Measurements from ENCODE around the gene PLCB2.

Gene PLCB2

DNA sequence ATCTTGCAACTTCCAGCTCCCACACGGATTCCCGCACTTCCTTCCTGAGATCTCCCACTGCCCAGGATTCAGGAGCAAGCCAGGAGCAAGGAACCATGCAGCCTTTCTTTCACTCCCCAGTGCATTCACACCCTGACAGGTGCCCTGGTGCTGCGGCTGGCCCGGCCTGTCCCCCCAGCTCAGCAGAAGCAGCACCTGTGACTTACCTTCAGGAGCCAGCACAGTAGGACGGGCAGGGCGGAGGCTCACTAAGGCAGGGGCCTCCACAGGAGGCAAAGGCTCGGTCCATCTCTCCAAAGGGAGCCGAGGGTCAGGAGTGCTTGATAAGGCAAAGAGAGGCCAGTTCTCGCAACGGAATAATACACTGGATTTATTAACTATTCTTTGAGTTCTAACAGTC is 29.7 kb downstream of the PLCB2 start:
- Histone ChIP-seq H3K4me3 (ENCODE audit: low read length) (no peak overlapping the region), H3K36me3 (ENCODE audit: control insufficient read depth, insufficient read depth, low read length) (no peaks in the 10 kb centered on the region), H3K27ac (ENCODE audit: low read length) (no peak overlapping the region), H3K9me3 (ENCODE audit: control insufficient read depth, insufficient read depth, low read length) (no peaks in the 10 kb centered on the region), H3K4me1 (ENCODE audit: control insufficient read depth, insufficient read depth, low read length) (peaks cover 1% of the 10 kb centered on the region; the same call in 1 of the 2 replicates), H3K27me3 (ENCODE audit: control insufficient read depth, insufficient read depth, low read length) (peaks cover 22% of the 10 kb centered on the region; the same call in 1 of the 2 replicates)
- DNase-seq (ENCODE audit: low read depth, low spot score) = no peak
- no CpG with 5 or more reads among the region's 10 CpGs for WGBS (ENCODE audit: insufficient coverage, insufficient read length)

DNA sequence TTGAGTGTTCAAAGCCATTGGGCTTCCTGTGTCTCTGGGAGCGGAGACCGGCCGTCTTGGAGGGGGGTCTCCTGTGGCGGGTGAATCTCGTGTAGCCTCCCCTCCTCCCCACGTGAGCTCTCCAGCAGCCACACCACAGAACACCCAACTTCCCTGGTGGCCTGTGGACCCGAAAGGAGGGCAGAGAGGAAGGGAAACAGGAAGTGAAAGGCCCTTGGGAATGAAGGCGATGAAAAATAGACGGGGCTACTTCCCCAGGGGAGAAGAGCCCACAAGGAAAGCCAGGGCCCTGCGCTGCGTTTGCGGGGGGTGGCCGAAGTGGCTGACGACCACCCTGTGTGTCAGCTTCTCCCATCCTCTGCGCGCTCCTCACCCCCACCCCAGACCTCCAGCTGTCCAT is 30.3 kb downstream of the PLCB2 start:
- no peak overlapping the region for H3K27ac ChIP-seq (ENCODE audit: low read length)
- no CpG with 5 or more reads among the region's 16 CpGs for WGBS (ENCODE audit: insufficient coverage, insufficient read length)
- no peaks in the 10 kb centered on the region for H3K9me3 ChIP-seq (ENCODE audit: control insufficient read depth, insufficient read depth, low read length)
- peaks cover 1% of the 10 kb centered on the region; the same call in 1 of the 2 replicates for H3K4me1 ChIP-seq (ENCODE audit: control insufficient read depth, insufficient read depth, low read length)
- no peak for DNase-seq (ENCODE audit: low read depth, low spot score)
- H3K36me3 ChIP-seq (ENCODE audit: control insufficient read depth, insufficient read depth, low read length) = no peaks in the 10 kb centered on the region
- H3K27me3 ChIP-seq (ENCODE audit: control insufficient read depth, insufficient read depth, low read length) = peaks cover 17% of the 10 kb centered on the region; the same call in 1 of the 2 replicates
- H3K4me3 ChIP-seq (ENCODE audit: low read length) = no peak overlapping the region

DNA sequence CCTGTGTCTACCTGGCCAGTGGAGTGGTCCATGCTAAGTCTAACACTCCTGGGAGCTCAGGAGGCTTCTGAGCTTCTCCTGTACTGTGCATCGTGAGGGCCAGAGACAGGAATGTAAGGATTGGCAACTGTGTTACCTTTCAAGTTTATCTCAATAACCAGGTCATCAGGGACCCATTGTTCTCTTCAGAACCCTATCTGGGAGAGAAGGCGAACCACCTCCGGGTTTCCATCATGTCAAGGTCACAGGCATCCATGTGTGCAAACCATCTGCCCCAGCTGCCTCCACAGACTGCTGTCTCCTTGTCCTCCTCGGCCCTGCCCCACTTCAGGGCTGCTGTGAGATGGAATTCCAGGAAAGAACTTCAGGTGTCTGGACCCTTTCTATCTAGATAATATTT is 30.8 kb downstream of the PLCB2 start:
- no CpG with 5 or more reads among the region's 4 CpGs for WGBS (ENCODE audit: insufficient coverage, insufficient read length)
- no peaks in the 10 kb centered on the region for H3K36me3 ChIP-seq (ENCODE audit: control insufficient read depth, insufficient read depth, low read length)
- no peak overlapping the region for H3K27ac ChIP-seq (ENCODE audit: low read length)
- no peaks in the 10 kb centered on the region for H3K9me3 ChIP-seq (ENCODE audit: control insufficient read depth, insufficient read depth, low read length)
- DNase-seq (ENCODE audit: low read depth, low spot score) = no peak
- peaks cover 13% of the 10 kb centered on the region; the same call in 1 of the 2 replicates for H3K27me3 ChIP-seq (ENCODE audit: control insufficient read depth, insufficient read depth, low read length)
- H3K4me3 ChIP-seq (ENCODE audit: low read length) = no peak overlapping the region
- peaks cover 1% of the 10 kb centered on the region; the same call in 1 of the 2 replicates for H3K4me1 ChIP-seq (ENCODE audit: control insufficient read depth, insufficient read depth, low read length)

DNA sequence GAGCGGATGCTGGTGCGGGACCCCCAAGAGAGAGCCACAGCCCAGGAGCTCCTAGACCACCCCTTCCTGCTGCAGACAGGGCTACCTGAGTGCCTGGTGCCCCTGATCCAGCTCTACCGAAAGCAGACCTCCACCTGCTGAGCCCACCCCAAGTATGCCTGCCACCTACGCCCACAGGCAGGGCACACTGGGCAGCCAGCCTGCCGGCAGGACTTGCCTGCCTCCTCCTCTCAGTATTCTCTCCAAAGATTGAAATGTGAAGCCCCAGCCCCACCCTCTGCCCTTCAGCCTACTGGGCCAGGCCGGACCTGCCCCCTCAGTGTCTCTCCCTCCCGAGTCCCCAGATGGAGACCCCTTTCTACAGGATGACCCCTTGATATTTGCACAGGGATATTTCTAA is 31.8 kb downstream of the PLCB2 start:
- WGBS (ENCODE audit: insufficient coverage, insufficient read length) = no CpG with 5 or more reads among the region's 7 CpGs
- H3K36me3 ChIP-seq (ENCODE audit: control insufficient read depth, insufficient read depth, low read length) = no peaks in the 10 kb centered on the region
- H3K27ac ChIP-seq (ENCODE audit: low read length) = no peak overlapping the region
- no peaks in the 10 kb centered on the region for H3K4me1 ChIP-seq (ENCODE audit: control insufficient read depth, insufficient read depth, low read length)
- peaks cover 4% of the 10 kb centered on the region; the same call in 1 of the 2 replicates for H3K27me3 ChIP-seq (ENCODE audit: control insufficient read depth, insufficient read depth, low read length)
- no peak for DNase-seq (ENCODE audit: low read depth, low spot score)
- no peak overlapping the region for H3K4me3 ChIP-seq (ENCODE audit: low read length)
- H3K9me3 ChIP-seq (ENCODE audit: control insufficient read depth, insufficient read depth, low read length) = no peaks in the 10 kb centered on the region

DNA sequence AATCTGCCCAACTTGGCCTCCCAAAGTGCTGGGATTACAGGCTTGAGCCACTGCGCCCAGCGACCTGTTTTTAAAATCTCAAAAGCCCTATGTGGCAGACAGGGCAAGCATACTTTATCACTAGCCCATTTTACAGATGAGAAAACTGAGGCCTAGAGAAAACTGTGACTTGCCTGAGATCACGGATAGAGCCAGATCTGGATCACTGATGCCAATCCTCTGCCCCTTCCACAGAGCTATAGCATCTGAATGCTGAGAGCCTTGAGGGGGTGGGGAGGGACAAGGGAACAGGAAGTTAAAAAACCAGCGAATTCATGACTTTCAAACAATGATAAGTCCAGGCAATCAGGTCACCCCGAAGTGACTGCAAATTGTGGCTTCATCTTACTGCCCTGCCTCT is 32.2 kb downstream of the PLCB2 start:
- H3K9me3 ChIP-seq (ENCODE audit: control insufficient read depth, insufficient read depth, low read length) = no peaks in the 10 kb centered on the region
- no peak for DNase-seq (ENCODE audit: low read depth, low spot score)
- H3K36me3 ChIP-seq (ENCODE audit: control insufficient read depth, insufficient read depth, low read length) = no peaks in the 10 kb centered on the region
- no peak overlapping the region for H3K27ac ChIP-seq (ENCODE audit: low read length)
- H3K4me3 ChIP-seq (ENCODE audit: low read length) = no peak overlapping the region
- H3K27me3 ChIP-seq (ENCODE audit: control insufficient read depth, insufficient read depth, low read length) = peaks cover under 1% of the 10 kb centered on the region; the same call in 1 of the 2 replicates
- no CpG with 5 or more reads among the region's 5 CpGs for WGBS (ENCODE audit: insufficient coverage, insufficient read length)
- no peaks in the 10 kb centered on the region for H3K4me1 ChIP-seq (ENCODE audit: control insufficient read depth, insufficient read depth, low read length)

DNA sequence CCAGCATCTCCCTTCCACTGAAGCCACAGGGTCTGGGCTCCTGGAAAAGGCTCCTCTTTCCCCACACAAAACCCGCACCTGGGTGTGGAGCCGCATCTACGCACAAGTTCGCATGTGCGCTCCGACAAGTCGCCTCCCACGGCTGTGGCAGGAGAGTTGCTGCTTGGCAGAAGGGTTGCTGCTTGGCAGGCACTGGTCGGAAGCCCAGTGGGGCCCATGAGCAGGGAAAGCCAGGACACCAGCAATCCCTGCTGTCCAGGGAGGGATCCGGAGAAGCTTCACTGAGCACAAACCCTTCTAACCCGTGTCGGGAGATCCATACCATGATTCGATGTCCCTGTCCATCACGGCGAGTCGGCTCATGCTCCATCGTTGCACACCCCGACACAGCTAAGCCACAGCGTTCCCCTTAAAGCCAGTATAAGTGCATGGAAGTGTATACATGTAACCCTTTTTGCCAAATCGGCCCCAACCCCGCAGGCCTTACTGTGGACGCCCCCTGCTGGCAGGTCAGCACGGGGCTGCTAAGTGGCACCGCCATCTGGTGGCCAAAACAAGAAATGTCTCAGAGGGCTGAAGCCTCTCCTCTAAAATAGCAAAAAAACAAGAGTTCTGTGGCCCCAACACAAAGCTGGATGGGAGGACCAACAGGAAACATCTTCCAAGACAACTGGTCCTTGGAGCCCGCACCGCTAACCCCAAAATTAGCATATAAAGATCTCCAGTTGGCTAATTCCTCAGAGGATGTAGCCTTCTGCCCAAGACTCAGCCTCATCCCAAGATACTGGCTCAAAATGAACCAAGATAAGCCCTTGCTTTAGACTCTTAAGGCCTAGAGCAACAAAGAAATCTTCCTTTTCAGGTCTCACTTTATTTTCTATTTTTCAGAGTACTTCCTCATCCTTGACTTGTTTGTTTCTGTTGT is 33.1 kb downstream of the PLCB2 start:
- no CpG with 5 or more reads among the region's 26 CpGs for WGBS (ENCODE audit: insufficient coverage, insufficient read length)
- H3K4me1 ChIP-seq (ENCODE audit: control insufficient read depth, insufficient read depth, low read length) = no peaks in the 10 kb centered on the region
- DNase-seq (ENCODE audit: low read depth, low spot score) = no peak
- H3K27ac ChIP-seq (ENCODE audit: low read length) = no peak overlapping the region
- no peaks in the 10 kb centered on the region for H3K36me3 ChIP-seq (ENCODE audit: control insufficient read depth, insufficient read depth, low read length)
- no peaks in the 10 kb centered on the region for H3K9me3 ChIP-seq (ENCODE audit: control insufficient read depth, insufficient read depth, low read length)
- no peaks in the 10 kb centered on the region for H3K27me3 ChIP-seq (ENCODE audit: control insufficient read depth, insufficient read depth, low read length)
- no peak overlapping the region for H3K4me3 ChIP-seq (ENCODE audit: low read length)

DNA sequence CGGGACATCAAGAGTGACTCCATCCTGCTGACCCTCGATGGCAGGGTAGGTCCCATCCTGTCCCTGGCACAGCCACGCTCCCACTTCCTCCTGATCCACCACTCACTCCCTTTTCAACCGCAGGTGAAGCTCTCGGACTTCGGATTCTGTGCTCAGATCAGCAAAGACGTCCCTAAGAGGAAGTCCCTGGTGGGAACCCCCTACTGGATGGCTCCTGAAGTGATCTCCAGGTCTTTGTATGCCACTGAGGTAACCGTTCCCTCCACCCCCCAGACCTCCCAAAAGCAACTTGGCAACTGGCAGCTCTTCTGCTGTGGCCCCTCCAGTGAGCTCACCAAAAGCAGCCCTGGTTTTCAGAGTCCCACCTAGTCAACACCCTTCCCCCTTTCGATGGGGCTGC is 34.3 kb downstream of the PLCB2 start:
- Histone ChIP-seq H3K36me3 (ENCODE audit: control insufficient read depth, insufficient read depth, low read length) (no peaks in the 10 kb centered on the region), H3K9me3 (ENCODE audit: control insufficient read depth, insufficient read depth, low read length) (no peaks in the 10 kb centered on the region), H3K4me3 (ENCODE audit: low read length) (no peak overlapping the region), H3K27ac (ENCODE audit: low read length) (no peak overlapping the region), H3K27me3 (ENCODE audit: control insufficient read depth, insufficient read depth, low read length) (no peaks in the 10 kb centered on the region), H3K4me1 (ENCODE audit: control insufficient read depth, insufficient read depth, low read length) (no peaks in the 10 kb centered on the region)
- DNase-seq (ENCODE audit: low read depth, low spot score) = no peak
- WGBS (ENCODE audit: insufficient coverage, insufficient read length) = no CpG with 5 or more reads among the region's 9 CpGs

DNA sequence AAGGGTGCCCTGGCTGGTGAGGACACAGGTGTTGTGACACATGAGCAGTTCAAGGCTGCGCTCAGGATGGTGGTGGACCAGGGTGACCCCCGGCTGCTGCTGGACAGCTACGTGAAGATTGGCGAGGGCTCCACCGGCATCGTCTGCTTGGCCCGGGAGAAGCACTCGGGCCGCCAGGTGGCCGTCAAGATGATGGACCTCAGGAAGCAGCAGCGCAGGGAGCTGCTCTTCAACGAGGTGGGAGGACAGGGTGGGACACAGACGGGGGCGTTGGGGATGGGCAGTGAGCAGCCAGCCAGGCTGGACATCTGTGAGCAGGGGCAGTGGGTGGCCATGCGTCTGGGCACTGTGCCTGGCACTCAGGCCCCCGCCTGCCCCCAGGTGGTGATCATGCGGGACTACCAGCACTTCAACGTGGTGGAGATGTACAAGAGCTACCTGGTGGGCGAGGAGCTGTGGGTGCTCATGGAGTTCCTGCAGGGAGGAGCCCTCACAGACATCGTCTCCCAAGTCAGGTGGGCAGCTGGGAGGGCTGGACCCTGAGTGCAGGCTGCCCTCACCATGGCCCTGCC is 35.2 kb downstream of the PLCB2 start:
- no peak overlapping the region for H3K27ac ChIP-seq (ENCODE audit: low read length)
- no peak overlapping the region for H3K4me3 ChIP-seq (ENCODE audit: low read length)
- no peaks in the 10 kb centered on the region for H3K4me1 ChIP-seq (ENCODE audit: control insufficient read depth, insufficient read depth, low read length)
- DNase-seq (ENCODE audit: low read depth, low spot score) = no peak
- H3K36me3 ChIP-seq (ENCODE audit: control insufficient read depth, insufficient read depth, low read length) = no peaks in the 10 kb centered on the region
- no peaks in the 10 kb centered on the region for H3K27me3 ChIP-seq (ENCODE audit: control insufficient read depth, insufficient read depth, low read length)
- no CpG with 5 or more reads among the region's 20 CpGs for WGBS (ENCODE audit: insufficient coverage, insufficient read length)
- H3K9me3 ChIP-seq (ENCODE audit: control insufficient read depth, insufficient read depth, low read length) = no peaks in the 10 kb centered on the region

DNA sequence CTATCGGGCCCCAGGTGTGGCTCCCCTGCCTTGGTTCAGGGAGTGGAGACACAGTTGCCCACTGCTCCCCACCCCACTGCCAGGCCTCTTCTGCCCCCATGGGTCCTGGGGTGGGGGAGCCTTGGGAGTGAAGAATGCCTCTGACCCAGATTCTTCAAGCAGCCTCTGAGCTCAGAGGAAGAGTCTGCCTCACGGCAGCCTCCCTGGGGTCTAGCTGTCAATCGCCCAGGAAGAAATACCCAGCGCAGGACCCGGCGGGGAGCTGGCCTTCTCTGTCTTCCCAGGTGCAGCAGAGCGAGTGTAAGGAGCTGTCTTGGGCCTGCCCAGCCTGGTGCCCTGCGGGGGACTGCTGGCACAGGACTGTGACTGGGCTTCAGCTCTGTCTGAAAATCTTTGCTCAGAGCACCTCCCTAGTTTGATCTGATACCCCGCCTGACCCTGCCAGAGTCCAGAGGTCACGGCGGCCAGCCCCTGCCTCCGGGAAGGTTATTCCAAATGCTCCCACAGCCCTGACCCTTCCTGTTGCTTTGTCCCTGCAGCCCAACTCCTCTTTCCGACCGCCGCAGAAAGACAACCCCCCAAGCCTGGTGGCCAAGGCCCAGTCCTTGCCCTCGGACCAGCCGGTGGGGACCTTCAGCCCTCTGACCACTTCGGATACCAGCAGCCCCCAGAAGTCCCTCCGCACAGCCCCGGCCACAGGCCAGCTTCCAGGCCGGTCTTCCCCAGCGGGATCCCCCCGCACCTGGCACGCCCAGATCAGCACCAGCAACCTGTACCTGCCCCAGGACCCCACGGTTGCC is 35.9 kb downstream of the PLCB2 start:
- Histone ChIP-seq H3K4me3 (ENCODE audit: low read length) (no peak overlapping the region), H3K27me3 (ENCODE audit: control insufficient read depth, insufficient read depth, low read length) (no peaks in the 10 kb centered on the region)

DNA sequence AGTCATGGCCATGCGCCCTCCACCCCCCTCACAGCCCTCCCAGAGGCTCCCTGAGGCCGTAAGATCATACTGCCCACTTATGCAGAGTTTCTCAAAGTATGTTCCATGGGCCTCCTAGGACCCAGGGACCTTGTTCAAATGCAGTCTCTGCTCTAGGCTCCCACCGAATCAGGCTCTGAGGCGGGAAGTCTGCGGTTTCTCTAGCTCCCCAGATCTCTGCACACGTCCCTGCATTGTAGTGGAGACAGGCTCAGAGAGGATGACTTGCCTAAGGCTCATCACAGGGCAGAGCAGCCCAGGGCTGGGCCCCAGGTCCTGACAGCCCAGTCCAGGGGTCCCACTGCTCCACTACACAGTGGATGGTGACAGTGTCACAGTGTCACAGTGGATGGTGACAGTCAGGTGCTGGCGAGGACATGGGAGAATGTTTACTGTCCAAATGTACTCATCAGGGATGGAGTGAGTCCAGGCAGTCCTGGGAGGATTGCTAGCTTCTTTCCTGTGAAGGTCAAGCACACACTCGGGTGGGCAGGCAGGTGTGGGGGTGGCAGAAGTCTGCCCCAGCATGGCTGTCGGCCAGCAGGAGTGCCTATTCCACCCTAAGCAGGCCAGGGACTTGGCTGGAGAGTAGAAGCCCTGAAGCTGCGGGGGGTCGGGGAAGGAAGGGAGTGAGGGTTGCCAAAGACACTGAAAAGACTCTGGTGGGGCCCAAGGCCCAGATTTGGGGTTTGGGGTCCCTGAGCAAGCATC is 37.3 kb downstream of the PLCB2 start:
- H3K36me3 ChIP-seq (ENCODE audit: control insufficient read depth, insufficient read depth, low read length) = peaks cover 2% of the 10 kb centered on the region; the same call in 1 of the 2 replicates
- H3K9me3 ChIP-seq (ENCODE audit: control insufficient read depth, insufficient read depth, low read length) = no peaks in the 10 kb centered on the region
- WGBS (ENCODE audit: insufficient coverage, insufficient read length) = no CpG with 5 or more reads among the region's 11 CpGs
- H3K4me3 ChIP-seq (ENCODE audit: low read length) = no peak overlapping the region
- H3K27ac ChIP-seq (ENCODE audit: low read length) = no peak overlapping the region
- no peaks in the 10 kb centered on the region for H3K27me3 ChIP-seq (ENCODE audit: control insufficient read depth, insufficient read depth, low read length)
- H3K4me1 ChIP-seq (ENCODE audit: control insufficient read depth, insufficient read depth, low read length) = no peaks in the 10 kb centered on the region
- no peak for DNase-seq (ENCODE audit: low read depth, low spot score)

More for the DNA sequence above, 35.9 kb downstream of the PLCB2 start:
- Histone ChIP-seq H3K36me3 (ENCODE audit: control insufficient read depth, insufficient read depth, low read length) (no peaks in the 10 kb centered on the region), H3K27ac (ENCODE audit: low read length) (no peak overlapping the region), H3K4me1 (ENCODE audit: control insufficient read depth, insufficient read depth, low read length) (no peaks in the 10 kb centered on the region), H3K9me3 (ENCODE audit: control insufficient read depth, insufficient read depth, low read length) (no peaks in the 10 kb centered on the region)
- DNase-seq (ENCODE audit: low read depth, low spot score) = no peak
- WGBS (ENCODE audit: insufficient coverage, insufficient read length) = no CpG with 5 or more reads among the region's 25 CpGs

Data from iPS DF 6.9 (cell line).